CD14-positive monocyte (primary cell): ENCODE data around the gene CHID1. TPM values are rescaled to one million over a fixed set of nuclear protein-coding genes. Genes with fewer than 3 reads are reported as not detected.

Source experiments
- DNase-seq, 3 donors: peaks; one replicate each; pipeline ENCODE4 v3.0.0-alpha.2; 2011 to 2022
- H2AFZ ChIP-seq: 2 replicates; pipeline ENCODE4 v1.6.0; 2012; ENCODE audit warnings: mild to moderate bottlenecking, low read depth, low read length, inconsistent platforms; ENCODE audit not compliant: insufficient read depth, poor library complexity, severe bottlenecking
- H3K27ac ChIP-seq, 2 donors: 1 replicate in 1 of 2; 2 replicates in 1 of 2; pipeline ENCODE4 v1.5.1; 2012 to 2013; ENCODE audit warnings: low read length in 2 of 2, control low read depth in 1 of 2, inconsistent platforms in 1 of 2, low read depth in 1 of 2, mild to moderate bottlenecking in 1 of 2
- H3K27me3 ChIP-seq, 2 donors: one replicate each; pipeline versions ENCODE4 v1.6.0 to v1.6.1; 2011 to 2013; ENCODE audit warnings: low read length in 2 of 2; ENCODE audit not compliant: control insufficient read depth in 2 of 2, insufficient read depth in 2 of 2
- H3K36me3 ChIP-seq, 2 donors: replicated peaks in 1 of 2; 1 replicate in 1 of 2; 2 replicates in 1 of 2; pipeline versions ENCODE4 v1.5.1 to v1.6.1; 2012 to 2013; ENCODE audit warnings: low read length in 2 of 2, control low read depth in 1 of 2, inconsistent platforms in 1 of 2, mild to moderate bottlenecking in 1 of 2; ENCODE audit not compliant: insufficient read depth in 2 of 2, control insufficient read depth in 1 of 2
- H3K4me1 ChIP-seq, 2 donors: 1 replicate in 1 of 2; 2 replicates in 1 of 2; pipeline versions ENCODE4 v1.5.1 to v1.6.1; 2012 to 2013; ENCODE audit warnings: low read length in 2 of 2, control low read depth in 1 of 2, inconsistent platforms in 1 of 2, mild to moderate bottlenecking in 1 of 2, moderate library complexity in 1 of 2; ENCODE audit not compliant: insufficient read depth in 2 of 2, control insufficient read depth in 1 of 2
- H3K4me2 ChIP-seq: replicated peaks from 2 replicates; pipeline ENCODE3; 2012; ENCODE audit warnings: low read length, moderate library complexity, mild to moderate bottlenecking; ENCODE audit not compliant: poor library complexity, severe bottlenecking; ENCODE audit errors: extremely low read depth
- H3K4me3 ChIP-seq, 3 experiments: fragments of 200-600 bp in 1 of 3; sonication (generic) in 1 of 3; replicated peaks in 1 of 3; 1 replicate in 2 of 3; 2 replicates in 1 of 3; pipeline ENCODE4 v1.5.1; 2011 to 2013; ENCODE audit warnings: low read length in 3 of 3, mild to moderate bottlenecking in 3 of 3, control low read depth in 2 of 3, low read depth in 2 of 3, inconsistent platforms in 1 of 3, moderate library complexity in 1 of 3
- H3K79me2 ChIP-seq: 2 replicates; pipeline ENCODE4 v1.6.0; 2012; ENCODE audit warnings: mild to moderate bottlenecking, control low read depth, inconsistent platforms, low read length, moderate library complexity; ENCODE audit not compliant: insufficient read depth
- H3K9ac ChIP-seq: 2 replicates; pipeline ENCODE4 v1.6.0; 2017; ENCODE audit warnings: low read length, mild to moderate bottlenecking; ENCODE audit not compliant: insufficient read depth, poor library complexity, severe bottlenecking
- H3K9me3 ChIP-seq, 2 donors: replicated peaks in 1 of 2; 1 replicate in 1 of 2; 2 replicates in 1 of 2; pipeline versions ENCODE4 v1.5.1 to v1.6.1; 2012 to 2013; ENCODE audit warnings: low read length in 2 of 2, control low read depth in 1 of 2; ENCODE audit not compliant: control insufficient read depth in 1 of 2, insufficient read depth in 1 of 2
- H4K20me1 ChIP-seq: 2 replicates; pipeline ENCODE4 v1.6.0; 2012; ENCODE audit warnings: mild to moderate bottlenecking, low read length, control low read depth, moderate library complexity; ENCODE audit not compliant: insufficient read depth
- H3K27ac Mint-ChIP-seq, 7 donors: one replicate each; pipeline ENCODE4 v1.8.0; 2020; ENCODE audit warnings: mild to moderate bottlenecking in 7 of 7, mixed read lengths in 7 of 7, moderate library complexity in 6 of 7, inconsistent platforms in 2 of 7
- H3K27me3 Mint-ChIP-seq, 3 donors: one replicate each; pipeline ENCODE4 v1.8.0; 2021 to 2022; ENCODE audit warnings: low read depth in 3 of 3, mild to moderate bottlenecking in 3 of 3, mixed read lengths in 3 of 3, moderate library complexity in 3 of 3, inconsistent platforms in 1 of 3
- H3K36me3 Mint-ChIP-seq, 2 donors: one replicate each; pipeline ENCODE4 v1.8.0; 2020; ENCODE audit warnings: mixed read lengths in 2 of 2, inconsistent platforms in 1 of 2, mild to moderate bottlenecking in 1 of 2
- H3K4me1 Mint-ChIP-seq: one replicate; pipeline ENCODE4 v1.8.0; 2020; ENCODE audit warnings: mild to moderate bottlenecking, mixed read lengths
- H3K4me3 Mint-ChIP-seq, 2 donors: one replicate each; pipeline ENCODE4 v1.8.0; 2020; ENCODE audit warnings: mild to moderate bottlenecking in 2 of 2, mixed read lengths in 2 of 2, moderate library complexity in 1 of 2
- H3K9me3 Mint-ChIP-seq, 7 donors: one replicate each; pipeline ENCODE4 v1.8.0; 2020 to 2022; ENCODE audit warnings: mixed read lengths in 7 of 7, mild to moderate bottlenecking in 6 of 7, moderate library complexity in 6 of 7, inconsistent platforms in 2 of 7
- CTCF ChIP-seq: fragments of 200-600 bp; IDR thresholded peaks from one replicate; pipeline ENCODE4 v1.8.0; 2022; ENCODE audit warnings: antibody characterized with exemption, mild to moderate bottlenecking
- WGBS: methylation state at CpG from one replicate; pipeline ENCODE4 v1.1.5; 2013; ENCODE audit warnings: missing lambda C conversion rate; ENCODE audit not compliant: insufficient coverage; 5-methylcytosine and 5-hydroxymethylcytosine counted together
- intact Hi-C, 2 donors: fragments of 100-400 bp; cut with micrococcal nuclease; formaldehyde crosslinking; loops; one replicate each; pipeline versions ENCODE4 v1.15.0 to v1.15.1; 2023
- polyA plus RNA-seq, 3 donors: library from polyadenylated mRNA; depleted of rRNA in 1 of 3; unstranded in 2 of 3; stranded (reverse) in 1 of 3; fragments of 300-500 nt in 2 of 3; fragments of >200 nt in 1 of 3; fragmentation: Illumina TruSeq in 2 of 3; gene quantifications; 1 replicate in 2 of 3; 2 replicates in 1 of 3; pipeline ENCODE4 v1.2.3, GENCODE V29; 2012 to 2021

CHID1 gene
- polyA plus RNA-seq, 3 donors, result 23.2 to 45.4 (median 45.0) TPM

GRCh38 chr11:862081-862661, 48.4 kb downstream of the CHID1 start:
- H3K4me2 ChIP-seq, result no peak overlapping the region
- no peak overlapping the region for H3K9ac ChIP-seq
- H3K36me3 Mint-ChIP-seq, result peaks cover 2 to 7% of the 10 kb centered on the region in 2 donors
- peaks cover 5% of the 10 kb centered on the region for H3K4me1 Mint-ChIP-seq
- no peak overlapping the region for H3K4me3 ChIP-seq
- H4K20me1 ChIP-seq, result peaks cover 33% of the 10 kb centered on the region
- no peak for TF ChIP-seq CTCF
- no peak overlapping the region for H3K27ac ChIP-seq
- no peaks in the 10 kb centered on the region for H3K79me2 ChIP-seq
- WGBS, result 75% methylated on average over 19 of the region's 20 CpGs
- H3K27ac Mint-ChIP-seq, result no peak overlapping the region
- H2AFZ ChIP-seq, result no peak overlapping the region
- DNase-seq, result no peak
- no peaks in the 10 kb centered on the region for H3K27me3 ChIP-seq
- no peak overlapping the region for H3K4me3 Mint-ChIP-seq
- no peaks in the 10 kb centered on the region for H3K9me3 ChIP-seq
- intact Hi-C loops, result no loop called here
- peaks cover 0 to 2% (median 0%) of the 10 kb centered on the region in 7 donors for H3K9me3 Mint-ChIP-seq
- H3K4me1 ChIP-seq, result no peaks in the 10 kb centered on the region
- peaks cover 3 to 6% of the 10 kb centered on the region in 2 donors for H3K36me3 ChIP-seq
- H3K27me3 Mint-ChIP-seq, result peaks cover 0 to 5% (median 2%) of the 10 kb centered on the region in 3 donors

- Histone ChIP-seq H4K20me1 (peaks cover 41% of the 10 kb centered on the region), H3K4me1 (no peaks in the 10 kb centered on the region)
Measured at GRCh38 chr11:861105-861479, 49.5 kb downstream of the CHID1 start.

More at GRCh38 chr11:861105-861479, 49.5 kb downstream of the CHID1 start:
- 92% methylated on average over 13 of the region's 14 CpGs for WGBS
- Histone ChIP-seq H3K9me3 (no peaks in the 10 kb centered on the region), H3K4me2 (no peak overlapping the region), H3K27ac (no peak overlapping the region), H3K79me2 (no peaks in the 10 kb centered on the region), H3K36me3 (peaks cover 3 to 6% of the 10 kb centered on the region in 2 donors), H2AFZ (no peak overlapping the region), H3K9ac (no peak overlapping the region), H3K27me3 (no peaks in the 10 kb centered on the region), H3K4me3 (no peak overlapping the region)
- peak overlapping the region in 1 of 7 donors; percentile 63 for H3K27ac Mint-ChIP-seq
- TF ChIP-seq CTCF, result no peak
- peaks cover 2 to 7% of the 10 kb centered on the region in 2 donors for H3K36me3 Mint-ChIP-seq
- H3K27me3 Mint-ChIP-seq, result peaks cover 0 to 5% (median 2%) of the 10 kb centered on the region in 3 donors
- DNase-seq, result no peak
- no peak overlapping the region for H3K4me3 Mint-ChIP-seq
- H3K4me1 Mint-ChIP-seq, result peaks cover 8% of the 10 kb centered on the region
- intact Hi-C loops, result no loop called here
- peaks cover 0 to 2% (median 0%) of the 10 kb centered on the region in 7 donors for H3K9me3 Mint-ChIP-seq
